GM23248 (cell line): ENCODE data around the gene SLC37A1. TPM values are rescaled to one million over a fixed set of nuclear protein-coding genes. Genes with fewer than 3 reads are reported as not detected.

Experiments
- DNase-seq: peaks from one replicate; pipeline ENCODE4 v3.0.0-alpha.2; 2015
- H2AFZ ChIP-seq: fragments of 200-600 bp; sonication (generic); 2 replicates; pipeline ENCODE4 v1.6.1; 2016; ENCODE audit warnings: antibody characterized with exemption
- H3F3A ChIP-seq: fragments of 200-600 bp; sonication (generic); 2 replicates; pipeline ENCODE4 v1.6.1; 2016; ENCODE audit warnings: mild to moderate bottlenecking, antibody characterized with exemption, mixed run types; ENCODE audit not compliant: insufficient read depth
- H3K27ac ChIP-seq: fragments of 200-600 bp; sonication (generic); 2 replicates; pipeline ENCODE4 v1.5.1; 2016; ENCODE audit warnings: mild to moderate bottlenecking
- H3K27me3 ChIP-seq: fragments of 200-600 bp; sonication (generic); replicated peaks from 2 replicates; pipeline ENCODE4 v1.6.1; 2016; ENCODE audit warnings: mild to moderate bottlenecking; ENCODE audit not compliant: insufficient read depth
- H3K36me3 ChIP-seq: fragments of 200-600 bp; sonication (generic); 2 replicates; pipeline ENCODE4 v1.6.1; 2016; ENCODE audit warnings: low read depth, mild to moderate bottlenecking
- H3K4me1 ChIP-seq: fragments of 200-600 bp; sonication (generic); 2 replicates; pipeline ENCODE4 v1.6.1; 2016; ENCODE audit warnings: mild to moderate bottlenecking; ENCODE audit not compliant: insufficient read depth
- H3K4me2 ChIP-seq: fragments of 200-600 bp; sonication (generic); one replicate; pipeline ENCODE4 v1.6.1; 2016; ENCODE audit warnings: mild to moderate bottlenecking; ENCODE audit not compliant: unreplicated experiment
- H3K4me3 ChIP-seq: fragments of 200-600 bp; sonication (generic); 2 replicates; pipeline ENCODE4 v1.5.1; 2016; ENCODE audit warnings: mild to moderate bottlenecking
- H3K79me2 ChIP-seq: fragments of 200-600 bp; sonication (generic); 2 replicates; pipeline ENCODE4 v1.6.1; 2016; ENCODE audit warnings: mild to moderate bottlenecking; ENCODE audit not compliant: insufficient read depth
- H3K9ac ChIP-seq: fragments of 200-600 bp; sonication (generic); 2 replicates; pipeline ENCODE4 v1.6.1; 2016; ENCODE audit warnings: mild to moderate bottlenecking
- H3K9me2 ChIP-seq: fragments of 200-600 bp; sonication (generic); 2 replicates; pipeline ENCODE4 v1.6.1; 2016; ENCODE audit warnings: mixed run types, mild to moderate bottlenecking, moderate library complexity; ENCODE audit not compliant: insufficient read depth
- H3K9me3 ChIP-seq: fragments of 200-600 bp; sonication (generic); one replicate; pipeline ENCODE4 v1.6.1; 2017; ENCODE audit warnings: low read depth
- H4K20me1 ChIP-seq: fragments of 200-600 bp; sonication (generic); 2 replicates; pipeline ENCODE4 v1.6.0; 2016; ENCODE audit not compliant: insufficient read depth
- EZH2 ChIP-seq: fragments of 200-600 bp; sonication (generic); IDR thresholded peaks from 2 replicates; pipeline ENCODE4 v1.6.1; 2018; ENCODE audit warnings: antibody characterized with exemption, mild to moderate bottlenecking; ENCODE audit not compliant: insufficient read depth, poor library complexity, severe bottlenecking
- EZH2phosphoT487 ChIP-seq: fragments of 200-600 bp; sonication (generic); IDR thresholded peaks from 2 replicates; pipeline ENCODE4 v1.6.1; 2018; ENCODE audit warnings: antibody characterized with exemption, moderate library complexity, mild to moderate bottlenecking, low read depth; ENCODE audit not compliant: insufficient read depth
- WGBS, 2 experiments: methylation state at CpG; one replicate each; pipeline ENCODE4 v1.1.6; 2015 to 2017; ENCODE audit warnings: low lambda C conversion rate in 2 of 2, low coverage in 1 of 2; ENCODE audit errors: missing lambda C conversion rate in 2 of 2; 5-methylcytosine and 5-hydroxymethylcytosine counted together
- in situ Hi-C: fragments of 300-500 bp; cut with MboI; formaldehyde crosslinking; loops from 2 replicates; pipeline ENCODE4 v1.15.0; 2020
- polyA plus RNA-seq: library from polyadenylated mRNA; unstranded; fragments of >200 nt; fragmentation: Nextera tagmentation; extraction: Ambion mirVana; gene quantifications from 2 replicates; pipeline ENCODE4 v1.2.1, GENCODE V29; 2016
- total RNA-seq: library from RNA; depleted of rRNA; stranded (reverse); fragments of >200 nt; shearing (Covaris generic); gene quantifications from 2 replicates; pipeline ENCODE4 v1.2.3, GENCODE V29; 2014

SLC37A1 gene
- total and polyA plus RNA-seq, 2 experiments from 2014 or later = not detected

GRCh38 chr21:42486072-42486471, 27.6 kb upstream of the SLC37A1 start:
- H3K4me2 ChIP-seq = no peak overlapping the region
- TF ChIP-seq EZH2phosphoT487 (no peak), EZH2 (no peak)
- H3K27ac ChIP-seq = no peak overlapping the region
- WGBS, 2 experiments = 50 to 59% methylated on average over 6 of the region's 6 CpGs
- H3K9me3 ChIP-seq = no peaks in the 10 kb centered on the region
- no peaks in the 10 kb centered on the region for H3K9me2 ChIP-seq
- H3K27me3 ChIP-seq = peaks cover 24% of the 10 kb centered on the region
- no peaks in the 10 kb centered on the region for H3K79me2 ChIP-seq
- H3K4me3 ChIP-seq = no peak overlapping the region
- H3K9ac ChIP-seq = no peak overlapping the region
- in situ Hi-C loops = no loop called here
- H3K36me3 ChIP-seq = no peaks in the 10 kb centered on the region
- H3K4me1 ChIP-seq = no peaks in the 10 kb centered on the region
- no peaks in the 10 kb centered on the region for H3F3A ChIP-seq
- H2AFZ ChIP-seq = no peak overlapping the region
- H4K20me1 ChIP-seq = no peaks in the 10 kb centered on the region
- DNase-seq = no peak

- WGBS, 2 experiments = 9 to 24% methylated on average over 5 of the region's 5 CpGs
- peaks cover 24% of the 10 kb centered on the region for H3K27me3 ChIP-seq
These were observed 27.1 kb upstream of the SLC37A1 start for GRCh38 chr21:42486531-42486930.

GRCh38 chr21:42489006-42489563, 24.6 kb upstream of the SLC37A1 start:
- TF ChIP-seq EZH2 = no peak
- no peak for TF ChIP-seq EZH2phosphoT487
- Histone ChIP-seq H3K4me2 (no peak overlapping the region), H3K9me3 (no peaks in the 10 kb centered on the region), H3K79me2 (no peaks in the 10 kb centered on the region), H3K4me1 (no peaks in the 10 kb centered on the region), H3K36me3 (no peaks in the 10 kb centered on the region), H3K9me2 (no peaks in the 10 kb centered on the region), H2AFZ (no peak overlapping the region), H3F3A (no peaks in the 10 kb centered on the region), H4K20me1 (no peaks in the 10 kb centered on the region), H3K4me3 (no peak overlapping the region), H3K27me3 (peaks cover 19% of the 10 kb centered on the region), H3K27ac (no peak overlapping the region), H3K9ac (no peak overlapping the region)
- 20 to 24% methylated on average over 2 of the region's 2 CpGs for WGBS, 2 experiments
- in situ Hi-C loops = no loop called here
- DNase-seq = no peak

More at GRCh38 chr21:42486531-42486930, 27.1 kb upstream of the SLC37A1 start:
- H3K9ac ChIP-seq = no peak overlapping the region
- H3K4me3 ChIP-seq = no peak overlapping the region
- TF ChIP-seq EZH2phosphoT487 = no peak
- no peak for TF ChIP-seq EZH2
- DNase-seq = no peak
- no peak overlapping the region for H2AFZ ChIP-seq
- no peak overlapping the region for H3K4me2 ChIP-seq
- in situ Hi-C loops = no loop called here
- H3F3A ChIP-seq = no peaks in the 10 kb centered on the region
- no peaks in the 10 kb centered on the region for H3K4me1 ChIP-seq
- no peaks in the 10 kb centered on the region for H3K9me2 ChIP-seq
- H3K27ac ChIP-seq = no peak overlapping the region
- no peaks in the 10 kb centered on the region for H4K20me1 ChIP-seq
- H3K9me3 ChIP-seq = no peaks in the 10 kb centered on the region
- no peaks in the 10 kb centered on the region for H3K79me2 ChIP-seq
- no peaks in the 10 kb centered on the region for H3K36me3 ChIP-seq

GRCh38 chr21:42489991-42490390, 23.7 kb upstream of the SLC37A1 start:
- Histone ChIP-seq H3K9me2 (no peaks in the 10 kb centered on the region), H4K20me1 (no peaks in the 10 kb centered on the region), H3K27me3 (peaks cover 14% of the 10 kb centered on the region), H3K36me3 (no peaks in the 10 kb centered on the region), H3K79me2 (no peaks in the 10 kb centered on the region), H3K4me1 (no peaks in the 10 kb centered on the region), H3K9me3 (no peaks in the 10 kb centered on the region), H3K27ac (no peak overlapping the region), H3K4me3 (no peak overlapping the region), H3K4me2 (no peak overlapping the region), H3F3A (no peaks in the 10 kb centered on the region), H3K9ac (no peak overlapping the region), H2AFZ (no peak overlapping the region)
- in situ Hi-C loops = no loop called here
- DNase-seq = no peak
- WGBS, 2 experiments = 13 to 18% methylated on average over 4 of the region's 4 CpGs
- no peak for TF ChIP-seq EZH2phosphoT487
- no peak for TF ChIP-seq EZH2

GRCh38 chr21:42490720-42491119, 22.9 kb upstream of the SLC37A1 start:
- Histone ChIP-seq H3K4me1 (no peaks in the 10 kb centered on the region), H3K9me3 (no peaks in the 10 kb centered on the region), H3K9me2 (no peaks in the 10 kb centered on the region), H3K27me3 (peaks cover 8% of the 10 kb centered on the region; the same call in 1 of the 2 replicates), H3K27ac (no peak overlapping the region), H4K20me1 (no peaks in the 10 kb centered on the region), H2AFZ (no peak overlapping the region), H3K4me2 (no peak overlapping the region), H3K9ac (no peak overlapping the region), H3K79me2 (no peaks in the 10 kb centered on the region), H3K36me3 (no peaks in the 10 kb centered on the region), H3F3A (no peaks in the 10 kb centered on the region), H3K4me3 (no peak overlapping the region)
- no peak for DNase-seq
- in situ Hi-C loops = no loop called here
- no peak for TF ChIP-seq EZH2
- TF ChIP-seq EZH2phosphoT487 = no peak
